Measurements from ENCODE around the gene B3GLCT. TPM values are rescaled to one million over a fixed set of nuclear protein-coding genes. Genes with fewer than 3 reads are reported as not detected.
"Not testable (repeated sequence)": the region's sequence is repeated elsewhere in the genome, so short reads cannot be mapped to it uniquely, and the experiment has no call there.

The B3GLCT gene
- total and polyA plus RNA-seq, 4 donors: 16.3 to 30.9 (median 23.0) TPM

- H3K27ac ChIP-seq (ENCODE audit: low read depth, low read length): no peak overlapping the region
- no peak for DNase-seq (ENCODE audit: low read depth in 4 of 6, low spot score in 6 of 6)
Measured at GRCh38 chr13:31328549-31329235, 128.9 kb downstream of the B3GLCT start.

GRCh38 chr13:31330236-31330635 is 130.5 kb downstream of the B3GLCT start:
- H3K4me3 ChIP-seq (ENCODE audit: low read depth, low read length): no peak overlapping the region
- H3K9me3 ChIP-seq (ENCODE audit: control insufficient read depth, insufficient read depth, low read length): no peaks in the 10 kb centered on the region
- H3K27me3 ChIP-seq (ENCODE audit: control insufficient read depth, insufficient read depth, low read length): no peaks in the 10 kb centered on the region
- peak in 1 of 6 donors; percentile 54 for DNase-seq (ENCODE audit: low read depth in 4 of 6, low spot score in 6 of 6)
- H3K36me3 ChIP-seq (ENCODE audit: control insufficient read depth, insufficient read depth, low read length): no peaks in the 10 kb centered on the region
- WGBS (ENCODE audit: insufficient coverage): no CpG with 5 or more reads among the region's 1 CpG
- H3K4me1 ChIP-seq (ENCODE audit: control insufficient read depth, insufficient read depth, low read length): no peaks in the 10 kb centered on the region
- no peak overlapping the region for H3K27ac ChIP-seq (ENCODE audit: low read depth, low read length)

More at GRCh38 chr13:31328549-31329235, 128.9 kb downstream of the B3GLCT start:
- Histone ChIP-seq H3K27me3 (ENCODE audit: control insufficient read depth, insufficient read depth, low read length) (no peaks in the 10 kb centered on the region), H3K9me3 (ENCODE audit: control insufficient read depth, insufficient read depth, low read length) (no peaks in the 10 kb centered on the region), H3K4me1 (ENCODE audit: control insufficient read depth, insufficient read depth, low read length) (no peaks in the 10 kb centered on the region), H3K4me3 (ENCODE audit: low read depth, low read length) (no peak overlapping the region), H3K36me3 (ENCODE audit: control insufficient read depth, insufficient read depth, low read length) (no peaks in the 10 kb centered on the region)
- WGBS (ENCODE audit: insufficient coverage): 100% methylated on average over 1 of the region's 8 CpGs

- Histone ChIP-seq H3K36me3 (ENCODE audit: control insufficient read depth, insufficient read depth, low read length) (no peaks in the 10 kb centered on the region), H3K4me3 (ENCODE audit: low read depth, low read length) (no peak overlapping the region), H3K9me3 (ENCODE audit: control insufficient read depth, insufficient read depth, low read length) (no peaks in the 10 kb centered on the region), H3K27ac (ENCODE audit: low read depth, low read length) (no peak overlapping the region), H3K27me3 (ENCODE audit: control insufficient read depth, insufficient read depth, low read length) (no peaks in the 10 kb centered on the region), H3K4me1 (ENCODE audit: control insufficient read depth, insufficient read depth, low read length) (no peaks in the 10 kb centered on the region)
- DNase-seq (ENCODE audit: low read depth in 4 of 6, low spot score in 6 of 6): no peak
- 86% methylated on average over 2 of the region's 4 CpGs for WGBS (ENCODE audit: insufficient coverage)
Measured at GRCh38 chr13:31331068-31331467, 131.3 kb downstream of the B3GLCT start.

- no peaks in the 10 kb centered on the region for H3K36me3 ChIP-seq (ENCODE audit: control insufficient read depth, insufficient read depth, low read length)
- DNase-seq (ENCODE audit: low read depth in 4 of 6, low spot score in 6 of 6): no peak
- no peak overlapping the region for H3K27ac ChIP-seq (ENCODE audit: low read depth, low read length)
- H3K9me3 ChIP-seq (ENCODE audit: control insufficient read depth, insufficient read depth, low read length): no peaks in the 10 kb centered on the region
- no CpG with 5 or more reads among the region's 1 CpG for WGBS (ENCODE audit: insufficient coverage)
- no peaks in the 10 kb centered on the region for H3K4me1 ChIP-seq (ENCODE audit: control insufficient read depth, insufficient read depth, low read length)
- no peak overlapping the region for H3K4me3 ChIP-seq (ENCODE audit: low read depth, low read length)
- no peaks in the 10 kb centered on the region for H3K27me3 ChIP-seq (ENCODE audit: control insufficient read depth, insufficient read depth, low read length)
Measured at GRCh38 chr13:31334547-31334946, 134.8 kb downstream of the B3GLCT start.

- Histone ChIP-seq H3K4me1 (ENCODE audit: control insufficient read depth, insufficient read depth, low read length) (no peaks in the 10 kb centered on the region), H3K27ac (ENCODE audit: low read depth, low read length) (no peak overlapping the region), H3K4me3 (ENCODE audit: low read depth, low read length) (no peak overlapping the region), H3K36me3 (ENCODE audit: control insufficient read depth, insufficient read depth, low read length) (no peaks in the 10 kb centered on the region), H3K27me3 (ENCODE audit: control insufficient read depth, insufficient read depth, low read length) (no peaks in the 10 kb centered on the region), H3K9me3 (ENCODE audit: control insufficient read depth, insufficient read depth, low read length) (no peaks in the 10 kb centered on the region)
- DNase-seq (ENCODE audit: low read depth in 4 of 6, low spot score in 6 of 6): no peak
- 63% methylated on average over 2 of the region's 6 CpGs for WGBS (ENCODE audit: insufficient coverage)
Measured at GRCh38 chr13:31334994-31335557, 135.3 kb downstream of the B3GLCT start.

GRCh38 chr13:31339616-31340015 is 139.8 kb downstream of the B3GLCT start:
- DNase-seq (ENCODE audit: low read depth in 4 of 6, low spot score in 6 of 6); H3K9me3 ChIP-seq (ENCODE audit: control insufficient read depth, insufficient read depth, low read length); H3K27me3 ChIP-seq (ENCODE audit: control insufficient read depth, insufficient read depth, low read length); H3K4me1 ChIP-seq (ENCODE audit: control insufficient read depth, insufficient read depth, low read length); H3K27ac ChIP-seq (ENCODE audit: low read depth, low read length); H3K4me3 ChIP-seq (ENCODE audit: low read depth, low read length); H3K36me3 ChIP-seq (ENCODE audit: control insufficient read depth, insufficient read depth, low read length): not testable (repeated sequence)
- 88% methylated on average over 11 of the region's 22 CpGs for WGBS (ENCODE audit: insufficient coverage)

GRCh38 chr13:31340848-31341247 is 141.1 kb downstream of the B3GLCT start:
- H3K9me3 ChIP-seq (ENCODE audit: control insufficient read depth, insufficient read depth, low read length); H3K4me1 ChIP-seq (ENCODE audit: control insufficient read depth, insufficient read depth, low read length); H3K4me3 ChIP-seq (ENCODE audit: low read depth, low read length); H3K27ac ChIP-seq (ENCODE audit: low read depth, low read length); H3K27me3 ChIP-seq (ENCODE audit: control insufficient read depth, insufficient read depth, low read length); H3K36me3 ChIP-seq (ENCODE audit: control insufficient read depth, insufficient read depth, low read length); DNase-seq (ENCODE audit: low read depth in 4 of 6, low spot score in 6 of 6): not testable (repeated sequence)
- WGBS (ENCODE audit: insufficient coverage): 85% methylated on average over 11 of the region's 12 CpGs

- Histone ChIP-seq H3K9me3 (ENCODE audit: control insufficient read depth, insufficient read depth, low read length) (no peaks in the 10 kb centered on the region), H3K27ac (ENCODE audit: low read depth, low read length) (no peak overlapping the region), H3K36me3 (ENCODE audit: control insufficient read depth, insufficient read depth, low read length) (no peaks in the 10 kb centered on the region), H3K27me3 (ENCODE audit: control insufficient read depth, insufficient read depth, low read length) (no peaks in the 10 kb centered on the region), H3K4me1 (ENCODE audit: control insufficient read depth, insufficient read depth, low read length) (peaks cover 2% of the 10 kb centered on the region), H3K4me3 (ENCODE audit: low read depth, low read length) (no peak overlapping the region)
- 100% methylated on average over 1 of the region's 2 CpGs for WGBS (ENCODE audit: insufficient coverage)
- no peak for DNase-seq (ENCODE audit: low read depth in 4 of 6, low spot score in 6 of 6)
Measured at GRCh38 chr13:31346891-31347290, 147.1 kb downstream of the B3GLCT start.

GRCh38 chr13:31349156-31349555 is 149.4 kb downstream of the B3GLCT start:
- no peak for DNase-seq (ENCODE audit: low read depth in 4 of 6, low spot score in 6 of 6)
- Histone ChIP-seq H3K4me3 (ENCODE audit: low read depth, low read length) (no peak overlapping the region), H3K9me3 (ENCODE audit: control insufficient read depth, insufficient read depth, low read length) (no peaks in the 10 kb centered on the region), H3K36me3 (ENCODE audit: control insufficient read depth, insufficient read depth, low read length) (no peaks in the 10 kb centered on the region), H3K27me3 (ENCODE audit: control insufficient read depth, insufficient read depth, low read length) (no peaks in the 10 kb centered on the region), H3K27ac (ENCODE audit: low read depth, low read length) (no peak overlapping the region), H3K4me1 (ENCODE audit: control insufficient read depth, insufficient read depth, low read length) (peaks cover 14% of the 10 kb centered on the region)
- 100% methylated on average over 4 of the region's 4 CpGs for whole genome bisulfite sequencing (ENCODE audit: insufficient coverage)

GRCh38 chr13:31350560-31350959 is 150.8 kb downstream of the B3GLCT start:
- peaks cover 5% of the 10 kb centered on the region for H3K9me3 ChIP-seq (ENCODE audit: control insufficient read depth, insufficient read depth, low read length)
- 59% methylated on average over 4 of the region's 5 CpGs for WGBS (ENCODE audit: insufficient coverage)
- no peak overlapping the region for H3K4me3 ChIP-seq (ENCODE audit: low read depth, low read length)
- H3K27ac ChIP-seq (ENCODE audit: low read depth, low read length): no peak overlapping the region
- H3K4me1 ChIP-seq (ENCODE audit: control insufficient read depth, insufficient read depth, low read length): peaks cover 14% of the 10 kb centered on the region
- H3K27me3 ChIP-seq (ENCODE audit: control insufficient read depth, insufficient read depth, low read length): no peaks in the 10 kb centered on the region
- DNase-seq (ENCODE audit: low read depth in 4 of 6, low spot score in 6 of 6): peak in 1 of 6 donors; percentile 3
- no peaks in the 10 kb centered on the region for H3K36me3 ChIP-seq (ENCODE audit: control insufficient read depth, insufficient read depth, low read length)
